ENCODE measurements around the gene MYO1G.

GRCh38 chr7:44981035-44981706 is 2.4 kb upstream of the MYO1G start:
- no peak for TF ChIP-seq CTCF (IDR thresholded peaks at IDR 0.05; ENCODE audit: insufficient read depth, low read length)
- TF ChIP-seq POLR2AphosphoS5 (IDR thresholded peaks at IDR 0.05; ENCODE audit: low read depth): peak; percentile 28

Measured in HL-60 (cell line).